Stimulated activated CD4-positive, alpha-beta T cell treated with anti-CD3 and anti-CD28 coated beads, Interleukin-4, amount 100 ng/mL, for 48 hours (primary cell): ENCODE data around the gene ZNF541.

Experiments
- DNase-seq, 2 donors: peaks; one replicate each; pipeline ENCODE4 v3.0.0-alpha.2; 2020; ENCODE audit warnings: low read depth in 2 of 2

ZNF541 gene

GRCh38 chr19:47573071-47574026 is at the start of gene ZNF541:
TSS of gene ZNF541 (minus strand) at chr19:47573148. CDS start at chr19:47555856, 17,292 bp downstream.
- DNase-seq = peak; percentile 71 to 74

- DNase-seq = no peak
Measured at GRCh38 chr19:47619763-47620162, 46.8 kb upstream of the ZNF541 start.

- DNase-seq = no peak
Measured at GRCh38 chr19:47618771-47619170, 45.8 kb upstream of the ZNF541 start.

GRCh38 chr19:47615714-47616113 is 42.8 kb upstream of the ZNF541 start:
- no peak for DNase-seq

- no peak for DNase-seq
Measured at GRCh38 chr19:47615230-47615629, 42.3 kb upstream of the ZNF541 start.

GRCh38 chr19:47614559-47614958 is 41.6 kb upstream of the ZNF541 start:
- DNase-seq = no peak

- DNase-seq = no peak
Measured at GRCh38 chr19:47614021-47614295, 41.0 kb upstream of the ZNF541 start.

GRCh38 chr19:47613165-47614020 is 40.4 kb upstream of the ZNF541 start:
- no peak for DNase-seq

GRCh38 chr19:47610902-47611301 is 38.0 kb upstream of the ZNF541 start:
- DNase-seq = no peak

GRCh38 chr19:47609906-47610894 is 37.3 kb upstream of the ZNF541 start:
- DNase-seq = peak; percentile 19 to 24

GRCh38 chr19:47608969-47609905 is 36.3 kb upstream of the ZNF541 start, which contains the start of gene BICRA:
TSS of gene BICRA (plus strand) at chr19:47609134. CDS start at chr19:47673575, 64,441 bp downstream.
- DNase-seq = peak; percentile 72 to 76

- peak; percentile 94 to 95 for DNase-seq
Measured at GRCh38 chr19:47608074-47608918, 35.3 kb upstream of the ZNF541 start.

GRCh38 chr19:47607564-47608073 is 34.7 kb upstream of the ZNF541 start:
- DNase-seq = no peak

- no peak for DNase-seq
Measured at GRCh38 chr19:47603706-47604565, 31.0 kb upstream of the ZNF541 start.

GRCh38 chr19:47601180-47601904 is 28.4 kb upstream of the ZNF541 start:
- DNase-seq = no peak

GRCh38 chr19:47600246-47601179 is 27.6 kb upstream of the ZNF541 start:
- peak; percentile 99 to 100 for DNase-seq
